Neutrophil (primary cell): ENCODE results near the gene HOXC12.

ENCODE experiments used
- H3K27ac ChIP-seq: fragments of 200-600 bp; sonication (generic); 2 replicates; pipeline ENCODE4 v1.5.1; 2016; ENCODE audit warnings: mild to moderate bottlenecking, moderate library complexity
- H3K27me3 ChIP-seq: fragments of 200-600 bp; sonication (generic); 2 replicates; pipeline ENCODE4 v1.6.0; 2016; ENCODE audit warnings: mild to moderate bottlenecking
- H3K36me3 ChIP-seq: fragments of 200-600 bp; sonication (generic); 2 replicates; pipeline ENCODE4 v1.5.1; 2017
- H3K4me1 ChIP-seq, 2 experiments: fragments of 200-600 bp in 1 of 2; sonication (generic) in 1 of 2; 1 replicate in 1 of 2; 2 replicates in 1 of 2; pipeline versions ENCODE4 v1.5.1 to v1.6.1; 2013 to 2016; ENCODE audit warnings: low read depth in 1 of 2, low read length in 1 of 2, mild to moderate bottlenecking in 1 of 2, moderate library complexity in 1 of 2; ENCODE audit not compliant: control insufficient read depth in 1 of 2, insufficient read depth in 1 of 2
- H3K4me3 ChIP-seq, 2 experiments: fragments of 200-600 bp in 1 of 2; sonication (generic) in 1 of 2; 1 replicate in 1 of 2; 2 replicates in 1 of 2; pipeline ENCODE4 v1.5.1; 2013 to 2016; ENCODE audit warnings: low read depth in 1 of 2, low read length in 1 of 2, mild to moderate bottlenecking in 1 of 2, moderate library complexity in 1 of 2
- H3K9me3 ChIP-seq: fragments of 200-600 bp; sonication (generic); 2 replicates; pipeline ENCODE4 v1.5.1; 2016
- CTCF ChIP-seq: fragments of 200-600 bp; sonication (generic); IDR thresholded peaks from 2 replicates; pipeline ENCODE4 v1.5.1; 2016; ENCODE audit warnings: antibody characterized with exemption

The HOXC12 gene

GRCh38 chr12:53953831-53954693, 641 bp upstream of the HOXC12 start:
- TF ChIP-seq CTCF: no peak
- no peak overlapping the region for H3K4me3 ChIP-seq
- no peaks in the 10 kb centered on the region for H3K4me1 ChIP-seq
- no peaks in the 10 kb centered on the region for H3K36me3 ChIP-seq
- no peak overlapping the region for H3K27ac ChIP-seq
- H3K9me3 ChIP-seq: no peaks in the 10 kb centered on the region
- peaks cover 100% of the 10 kb centered on the region for H3K27me3 ChIP-seq

GRCh38 chr12:53955036-53955775, 503 bp downstream of the HOXC12 start:
- no peak overlapping the region for H3K27ac ChIP-seq
- no peak for TF ChIP-seq CTCF
- H3K27me3 ChIP-seq: peaks cover 100% of the 10 kb centered on the region
- H3K4me1 ChIP-seq: no peaks in the 10 kb centered on the region
- no peaks in the 10 kb centered on the region for H3K36me3 ChIP-seq
- no peaks in the 10 kb centered on the region for H3K9me3 ChIP-seq
- no peak overlapping the region for H3K4me3 ChIP-seq

GRCh38 chr12:53955776-53956250, 1.1 kb downstream of the HOXC12 start:
- no peaks in the 10 kb centered on the region for H3K36me3 ChIP-seq
- no peaks in the 10 kb centered on the region for H3K4me1 ChIP-seq
- no peak overlapping the region for H3K27ac ChIP-seq
- H3K4me3 ChIP-seq: no peak overlapping the region
- H3K27me3 ChIP-seq: peaks cover 100% of the 10 kb centered on the region
- no peaks in the 10 kb centered on the region for H3K9me3 ChIP-seq
- TF ChIP-seq CTCF: no peak

- no peaks in the 10 kb centered on the region for H3K4me1 ChIP-seq
- no peak overlapping the region for H3K27ac ChIP-seq
- no peaks in the 10 kb centered on the region for H3K36me3 ChIP-seq
- no peak for TF ChIP-seq CTCF
- no peak overlapping the region for H3K4me3 ChIP-seq
- no peaks in the 10 kb centered on the region for H3K9me3 ChIP-seq
- H3K27me3 ChIP-seq: peaks cover 100% of the 10 kb centered on the region
These were observed 1.7 kb downstream of the HOXC12 start for GRCh38 chr12:53956251-53956887.

- Histone ChIP-seq H3K4me1 (no peaks in the 10 kb centered on the region), H3K9me3 (no peaks in the 10 kb centered on the region), H3K27me3 (peaks cover 100% of the 10 kb centered on the region), H3K4me3 (no peak overlapping the region), H3K36me3 (no peaks in the 10 kb centered on the region), H3K27ac (no peak overlapping the region)
- no peak for TF ChIP-seq CTCF
These were observed 2.3 kb downstream of the HOXC12 start for GRCh38 chr12:53956914-53957536.
